Measurements from ENCODE around the gene TNFRSF4.
A peak's percentile ranks its signal among the peaks of the same experiment; 100 is the strongest.

Gene TNFRSF4

DNA sequence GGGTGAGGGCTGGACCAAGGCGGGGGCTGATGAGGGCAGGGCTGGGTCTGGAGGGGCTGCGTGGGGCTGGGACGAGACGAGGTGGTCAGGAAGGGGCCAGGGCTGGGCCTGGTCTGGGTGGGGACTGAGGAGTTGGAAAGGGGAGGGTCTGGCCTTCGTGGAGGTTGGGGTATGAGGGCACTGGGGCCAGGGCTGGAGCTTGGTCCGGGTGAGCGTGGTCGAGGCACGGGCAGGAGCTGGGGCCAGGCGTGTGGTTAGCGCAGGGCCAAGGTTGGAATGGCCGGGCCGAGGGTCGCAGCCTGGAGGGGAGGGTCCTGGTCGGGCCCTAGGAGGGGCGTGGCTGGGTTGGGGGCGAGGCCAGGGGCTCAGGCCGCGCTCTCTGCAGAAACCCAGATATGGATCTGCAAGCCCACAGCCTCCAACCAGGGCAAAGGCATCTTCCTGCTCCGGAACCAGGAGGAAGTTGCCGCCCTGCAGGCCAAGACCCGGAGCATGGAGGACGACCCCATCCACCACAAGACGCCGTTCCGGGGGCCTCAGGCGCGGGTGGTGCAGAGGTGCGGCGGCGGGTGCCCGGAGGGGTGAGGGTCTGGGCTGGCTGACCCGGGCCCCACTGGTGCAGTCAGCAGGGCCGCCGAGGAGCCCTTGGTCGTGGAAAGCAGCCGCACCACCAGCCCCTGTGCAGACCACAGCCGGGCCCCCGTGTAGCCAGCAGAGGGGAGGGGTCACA, 31.3 kb downstream of the TNFRSF4 start:
- DNase-seq (ENCODE audit: low spot score), result no peak

DNA sequence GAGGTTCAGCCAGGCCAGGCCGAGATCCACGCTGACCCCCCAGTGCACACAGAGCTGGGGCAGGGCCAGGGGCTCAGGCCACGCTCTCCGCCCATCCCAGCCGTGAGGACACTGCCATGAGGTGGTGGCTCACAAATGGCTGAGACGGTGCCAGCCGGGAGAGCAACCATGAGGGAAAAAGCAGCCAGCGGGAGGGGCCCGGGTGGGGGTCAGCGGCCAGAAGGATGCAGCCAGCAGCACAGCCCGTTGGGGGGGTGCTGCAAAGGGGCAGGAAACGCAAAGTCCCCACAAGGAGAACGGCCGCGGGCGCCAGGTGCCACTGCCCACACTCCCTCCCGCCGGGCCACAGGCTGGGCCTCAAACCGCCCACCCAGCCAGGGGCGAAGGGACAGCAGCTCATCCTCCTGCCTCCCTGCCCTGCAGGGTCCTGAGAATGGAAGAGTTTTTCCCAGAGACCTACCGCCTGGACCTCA, 32.0 kb downstream of the TNFRSF4 start:
- no peak for DNase-seq (ENCODE audit: low spot score)

DNA sequence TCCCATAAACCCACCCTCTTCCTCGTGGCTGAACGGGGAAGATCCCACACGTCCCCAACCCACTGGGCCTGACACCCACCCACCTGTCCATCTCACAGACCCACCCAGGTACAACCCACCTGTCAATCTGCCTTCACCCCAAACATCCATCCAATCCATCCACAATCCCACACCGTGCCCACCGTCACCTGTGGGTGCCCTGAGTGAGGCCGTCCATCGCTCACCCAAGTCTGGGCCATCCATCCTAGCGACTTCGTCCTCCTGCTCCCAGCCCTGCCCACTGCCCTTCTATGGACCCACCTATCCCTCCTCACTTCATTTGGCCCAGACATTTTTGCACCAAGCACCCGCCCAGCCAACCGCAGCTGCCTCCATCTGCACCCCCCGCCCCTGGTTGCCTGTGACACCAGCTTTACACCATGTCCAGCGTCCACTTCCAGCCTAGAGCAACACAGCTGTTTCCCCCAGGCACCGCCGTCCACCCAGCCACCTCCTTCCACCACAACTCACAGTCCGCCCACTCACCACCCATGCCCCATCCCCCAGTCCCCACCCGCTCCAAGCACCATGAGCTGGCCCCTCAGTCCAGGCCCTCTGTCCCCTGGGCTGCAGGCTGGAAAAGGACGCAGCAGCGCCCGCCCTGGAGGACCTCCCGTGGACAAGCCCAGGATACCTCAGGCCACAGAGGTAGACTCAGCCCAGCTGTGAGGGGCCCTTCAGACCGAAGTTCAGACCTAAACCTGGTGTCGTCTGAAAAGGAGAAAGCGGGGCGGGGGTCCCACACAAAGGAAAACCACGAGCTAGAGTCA, 32.6 kb downstream of the TNFRSF4 start:
- no peak for DNase-seq (ENCODE audit: low spot score)

DNA sequence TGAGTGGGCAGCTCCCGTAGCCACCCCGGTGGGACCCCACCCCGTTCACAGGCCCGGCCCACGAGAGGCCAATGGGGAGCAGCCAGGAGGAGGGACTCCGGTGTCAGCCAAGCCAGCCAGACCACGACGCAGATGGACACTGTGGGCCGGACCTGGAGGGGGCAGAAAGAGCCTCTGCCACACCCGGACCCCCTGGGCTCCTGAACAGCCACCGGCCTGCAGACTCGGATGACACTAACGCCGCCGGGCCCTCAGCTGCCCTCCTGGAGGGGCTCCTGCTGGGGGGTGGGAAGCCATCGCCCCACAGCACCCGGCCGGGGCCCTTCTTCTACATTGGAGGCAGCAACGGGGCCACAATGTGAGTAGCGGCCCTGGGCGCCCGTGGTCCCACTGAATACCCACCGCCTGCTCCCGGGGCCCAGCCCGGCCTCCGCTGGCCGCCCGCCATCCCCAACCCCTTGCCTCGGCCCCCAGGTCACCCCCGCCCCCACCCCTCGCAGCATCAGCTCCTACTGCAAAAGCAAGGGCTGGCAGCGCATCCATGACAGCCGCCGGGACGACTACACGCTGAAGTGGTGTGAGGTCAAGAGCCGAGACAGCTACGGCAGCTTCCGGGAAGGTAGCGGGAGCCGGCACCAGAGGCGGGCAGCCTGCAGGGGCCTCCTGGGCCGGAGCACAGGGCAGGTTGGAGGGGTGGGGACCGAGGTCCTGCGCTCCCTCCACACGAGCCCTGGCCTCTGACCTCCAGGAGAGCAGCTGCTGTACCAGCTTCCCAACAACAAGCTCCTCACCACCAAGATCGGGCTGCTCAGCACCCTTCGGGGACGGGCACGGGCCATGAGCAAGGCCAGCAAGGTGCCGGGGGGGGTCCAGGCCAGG, 33.7 kb downstream of the TNFRSF4 start:
- DNase-seq (ENCODE audit: low spot score), result no peak

GRCh38 chr1:1179346-1179982, 34.5 kb downstream of the TNFRSF4 start:
- DNase-seq (ENCODE audit: low spot score), result no peak

GRCh38 chr1:1178794-1179331, 35.1 kb downstream of the TNFRSF4 start:
- no peak for DNase-seq (ENCODE audit: low spot score)

GRCh38 chr1:1177452-1178206, 36.3 kb downstream of the TNFRSF4 start:
- peak; percentile 43 for DNase-seq (ENCODE audit: low spot score)

- no peak for DNase-seq (ENCODE audit: low spot score)
These were observed 37.0 kb downstream of the TNFRSF4 start for GRCh38 chr1:1176931-1177330.

DNA sequence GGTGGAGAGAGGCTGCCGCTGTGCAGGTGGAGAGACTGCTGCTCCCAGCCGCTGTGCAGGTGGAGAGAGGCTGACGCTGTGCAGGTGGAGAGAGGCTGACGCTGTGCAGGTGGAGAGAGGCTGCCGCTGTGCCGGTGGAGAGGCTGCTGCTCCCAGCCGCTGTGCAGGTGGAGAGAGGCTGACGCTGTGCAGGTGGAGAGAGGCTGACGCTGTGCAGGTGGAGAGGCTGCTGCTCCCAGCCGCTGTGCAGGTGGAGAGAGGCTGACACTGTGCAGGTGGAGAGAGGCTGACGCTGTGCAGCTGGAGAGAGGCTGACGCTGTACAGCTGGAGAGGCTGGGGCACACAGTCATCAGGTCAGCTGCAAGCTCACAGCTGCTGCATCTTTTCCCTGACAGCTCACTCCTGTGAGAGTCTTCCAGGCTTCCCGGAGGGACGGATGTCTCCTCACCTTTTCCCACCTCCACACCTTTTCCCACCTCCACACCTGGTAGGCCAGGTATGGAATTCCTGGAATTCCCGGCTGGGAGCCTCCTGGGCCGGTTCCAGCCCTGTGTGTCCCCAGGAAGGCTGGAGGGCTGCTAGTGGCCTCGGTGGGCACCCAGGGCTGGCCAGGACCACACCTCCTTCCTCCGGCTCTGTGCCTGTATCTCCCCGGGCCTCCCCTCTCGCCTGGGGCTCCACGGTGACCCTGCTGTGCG, 37.7 kb downstream of the TNFRSF4 start:
- peak; percentile 45 for DNase-seq (ENCODE audit: low spot score)

- DNase-seq (ENCODE audit: low spot score), result peak; percentile 44
These were observed 38.5 kb downstream of the TNFRSF4 start for GRCh38 chr1:1175221-1176062.

DNA sequence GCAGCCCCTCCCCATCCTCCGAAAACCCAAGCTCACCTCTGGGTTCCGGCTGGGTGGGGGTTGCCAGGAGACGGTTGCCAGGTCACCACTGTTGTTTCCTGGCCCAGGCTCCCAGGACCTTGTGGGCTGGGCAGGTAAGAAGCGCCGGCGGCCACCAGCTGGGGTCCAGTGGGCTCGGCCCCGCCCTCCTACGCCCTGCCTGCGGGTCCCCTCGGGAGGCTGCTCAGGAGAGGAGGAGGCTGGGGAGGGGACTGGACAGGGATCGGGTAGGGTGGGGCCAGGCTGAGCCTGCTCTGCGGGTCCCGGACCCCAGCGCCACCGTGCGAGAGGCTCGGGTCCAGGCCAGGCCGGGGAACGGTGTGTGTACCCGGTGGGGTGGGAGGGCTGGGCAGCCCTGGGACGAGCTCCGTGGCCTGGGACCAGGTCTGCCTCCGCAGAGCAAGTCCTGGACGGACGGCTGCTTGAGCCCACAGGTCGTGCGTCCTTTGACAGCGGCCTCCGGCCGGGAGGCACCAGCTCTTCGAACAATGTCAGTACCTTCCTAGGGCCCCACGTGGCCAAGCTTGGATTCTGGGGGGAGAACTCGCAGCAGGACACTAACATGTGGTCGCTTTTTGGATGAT, 40.0 kb downstream of the TNFRSF4 start, which contains the start of gene TTLL10:
Gene TTLL10 (plus strand): TSS at position 88 of the 623 bp plus-strand sequence. CDS start 5,336 bp downstream, outside the sequence.
- peak; percentile 79 for DNase-seq (ENCODE audit: low spot score)

DNA sequence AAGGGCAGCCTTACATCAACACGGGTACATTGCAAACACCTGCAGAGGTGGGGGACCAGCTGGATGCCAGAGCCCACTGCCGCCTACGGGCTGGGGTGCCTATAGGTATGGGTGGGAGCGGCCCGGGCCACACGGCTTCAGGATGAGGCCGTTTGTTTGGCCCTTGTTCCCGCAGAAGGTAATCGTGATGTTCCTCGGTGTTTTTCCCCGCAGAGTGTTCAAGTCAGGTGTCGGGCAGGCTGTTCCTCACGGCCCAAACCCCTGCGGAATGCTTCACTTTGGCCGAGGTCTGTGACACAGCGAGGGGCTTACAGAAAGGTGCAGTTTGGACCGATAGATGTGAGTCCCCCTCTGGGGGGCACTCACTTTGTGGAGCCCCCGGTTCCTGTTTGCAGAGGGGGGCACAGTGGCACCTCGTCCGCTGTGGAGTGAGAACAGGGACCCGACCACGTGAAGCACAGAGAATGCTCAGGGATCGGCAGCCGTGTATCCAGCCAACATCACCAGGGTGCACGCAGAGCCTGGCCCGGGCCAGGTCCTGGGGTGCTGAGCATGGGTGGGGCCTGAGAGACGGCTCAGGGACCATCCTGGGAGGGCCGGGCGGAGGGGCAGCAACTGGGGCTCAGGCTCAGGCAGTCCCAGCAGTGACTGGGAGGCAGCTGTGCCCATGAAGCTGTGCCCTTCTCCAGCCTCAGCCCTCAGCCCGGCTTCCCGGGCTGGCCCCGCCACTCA, 40.7 kb downstream of the TNFRSF4 start:
- peak; percentile 44 for DNase-seq (ENCODE audit: low spot score)

GRCh38 chr1:1171546-1172340, 42.2 kb downstream of the TNFRSF4 start:
- DNase-seq (ENCODE audit: low spot score), result peak; percentile 47

DNA sequence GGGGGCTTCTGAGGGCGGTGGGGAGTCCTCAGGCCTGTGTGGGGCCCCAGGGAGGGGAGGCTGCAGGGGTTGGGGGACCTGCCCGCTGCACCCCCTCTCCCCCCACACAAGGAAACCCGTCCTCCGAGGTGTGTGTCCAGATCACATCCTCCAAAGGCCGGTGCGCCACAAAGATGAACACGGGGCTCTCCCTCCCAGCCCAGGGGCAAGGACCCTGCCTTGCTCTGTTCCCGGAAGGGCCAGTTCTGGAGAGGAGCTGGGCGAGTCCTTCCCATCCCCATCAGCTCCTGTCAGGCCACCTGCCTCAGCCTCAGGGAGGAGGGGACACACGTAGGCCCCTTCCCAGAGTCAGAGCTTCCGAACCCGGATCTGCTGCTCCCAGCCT, 42.8 kb downstream of the TNFRSF4 start:
- DNase-seq (ENCODE audit: low spot score), result peak; percentile 43

DNA sequence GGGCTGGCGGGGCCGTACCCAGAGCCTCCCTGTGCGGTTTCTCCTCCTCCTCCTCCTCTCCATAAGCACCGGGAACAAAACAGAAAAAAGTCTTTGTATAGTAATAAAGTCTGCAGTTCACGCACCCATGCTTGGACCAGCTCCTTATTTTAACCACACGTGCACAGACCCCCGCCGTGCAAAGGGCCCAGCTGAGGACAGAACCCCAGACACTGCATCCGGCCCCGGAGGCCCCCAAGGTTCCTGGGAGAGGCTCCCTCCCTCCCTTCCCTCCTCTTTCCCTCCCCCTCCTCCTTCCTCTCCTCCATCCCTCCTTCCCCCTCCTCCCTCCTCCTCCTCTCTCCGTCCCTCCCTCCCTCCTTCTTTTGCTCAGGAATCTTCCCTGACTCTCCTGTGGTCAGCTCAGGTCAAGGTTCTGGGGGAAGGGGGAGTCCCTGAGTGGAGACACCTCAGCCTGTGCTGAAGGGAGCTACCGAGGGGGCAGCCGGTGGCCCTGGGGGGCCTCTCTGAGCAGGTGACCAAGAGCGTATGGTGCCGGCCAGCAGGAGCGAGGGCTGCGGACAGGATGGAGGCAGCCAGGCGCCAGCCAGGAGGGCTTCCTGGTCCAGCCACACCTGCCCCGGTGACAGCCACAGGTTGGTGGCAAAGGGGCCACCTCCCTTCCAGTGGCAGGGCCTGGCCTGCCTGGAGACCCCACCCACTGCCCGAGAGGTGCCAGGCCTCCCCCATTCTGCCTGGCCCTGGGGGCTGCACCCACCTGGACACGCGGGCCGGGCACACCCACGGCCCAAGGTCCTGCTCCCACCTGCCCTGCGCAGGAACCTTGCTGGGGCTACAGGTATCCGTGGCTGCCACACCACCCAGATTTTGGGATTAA, 43.5 kb downstream of the TNFRSF4 start:
- peak; percentile 48 for DNase-seq (ENCODE audit: low spot score)
